Bronchial epithelial cell (primary cell): ENCODE measurements around the gene TFPI. TPM values are rescaled to one million over a fixed set of nuclear protein-coding genes. Genes with fewer than 3 reads are reported as not detected.
A peak's percentile ranks its signal among the peaks of the same experiment; 100 is the strongest.

Experiments used
- DNase-seq: peaks from one replicate; pipeline ENCODE4 v3.0.0-alpha.2; 2010; ENCODE audit warnings: low read depth
- FAIRE-seq: peaks from 2 replicates; lab custom pipeline; 2011; peaks lifted over from hg19 to GRCh38; lab: Jason Lieb, UNC
- H3K27me3 ChIP-seq: 2 replicates; pipeline ENCODE4 v1.5.1; 2011; ENCODE audit warnings: low read length; ENCODE audit not compliant: control insufficient read depth, insufficient read depth
- H3K36me3 ChIP-seq: 2 replicates; pipeline ENCODE4 v1.5.1; 2011; ENCODE audit warnings: low read length; ENCODE audit not compliant: control insufficient read depth, insufficient read depth
- H3K4me3 ChIP-seq: 2 replicates; pipeline ENCODE4 v1.5.1; 2011; ENCODE audit warnings: mild to moderate bottlenecking, low read depth, low read length, control low read depth
- CTCF ChIP-seq: IDR thresholded peaks from 2 replicates; pipeline ENCODE4 v1.5.1; 2011; ENCODE audit warnings: mild to moderate bottlenecking, moderate library complexity, low read length, control low read depth, inconsistent platforms; ENCODE audit not compliant: insufficient read depth, severe bottlenecking
- total RNA-seq: library from RNA; depleted of rRNA; stranded (reverse); fragments of >200 nt; gene quantifications from 2 replicates; pipeline ENCODE4 v1.2.1, GENCODE V29; 2014

TFPI gene
- total RNA-seq, 1 donor from 2014 or later, result 2.1 TPM

GRCh38 chr2:187552828-187553681 is 1.2 kb downstream of the TFPI start:
- FAIRE-seq (no peak), DNase-seq (peak; percentile 87)
- Histone ChIP-seq H3K27me3 (no peaks in the 10 kb centered on the region), H3K4me3 (no peak overlapping the region), H3K36me3 (no peaks in the 10 kb centered on the region)
- no peak for TF ChIP-seq CTCF

- FAIRE-seq, result no peak
- no peaks in the 10 kb centered on the region for H3K27me3 ChIP-seq
- H3K4me3 ChIP-seq, result no peak overlapping the region
- no peak for TF ChIP-seq CTCF
- no peak for DNase-seq
- H3K36me3 ChIP-seq, result no peaks in the 10 kb centered on the region
These were observed 1.9 kb downstream of the TFPI start for GRCh38 chr2:187552381-187552780.

GRCh38 chr2:187550857-187551256 is 3.4 kb downstream of the TFPI start:
- no peak for FAIRE-seq
- no peak for TF ChIP-seq CTCF
- Histone ChIP-seq H3K4me3 (no peak overlapping the region), H3K36me3 (no peaks in the 10 kb centered on the region), H3K27me3 (no peaks in the 10 kb centered on the region)
- DNase-seq, result no peak

- no peak for FAIRE-seq
These were observed 4.2 kb downstream of the TFPI start for GRCh38 chr2:187549951-187550555.

GRCh38 chr2:187549193-187549592 is 5.0 kb downstream of the TFPI start:
- FAIRE-seq, result no peak
- Histone ChIP-seq H3K36me3 (no peaks in the 10 kb centered on the region), H3K27me3 (no peaks in the 10 kb centered on the region), H3K4me3 (no peak overlapping the region)
- TF ChIP-seq CTCF, result no peak
- no peak for DNase-seq

More at GRCh38 chr2:187549951-187550555, 4.2 kb downstream of the TFPI start:
- no peak for TF ChIP-seq CTCF
- Histone ChIP-seq H3K4me3 (no peak overlapping the region), H3K27me3 (no peaks in the 10 kb centered on the region), H3K36me3 (no peaks in the 10 kb centered on the region)
- no peak for DNase-seq
